MM.1S (cell line): Measurements from ENCODE around the gene UBAC1.

Experiments used
- CTCF ChIP-seq: fragments of 300-600 bp; sonication (generic); IDR thresholded peaks from 2 replicates; pipeline ENCODE4 v1.5.1; 2016; ENCODE audit warnings: antibody characterized with exemption, low read length, mixed read lengths
- EZH2 ChIP-seq: fragments of 300-600 bp; sonication (generic); optimal IDR thresholded peaks from 2 replicates; pipeline ENCODE3; 2017; ENCODE audit warnings: low read depth, mild to moderate bottlenecking, antibody characterized with exemption, low read length, mixed read lengths
- EZH2phosphoT487 ChIP-seq: fragments of 300-600 bp; sonication (generic); IDR thresholded peaks from 2 replicates; pipeline ENCODE4 v1.6.1; 2018; ENCODE audit warnings: antibody characterized with exemption, low read length

- TF ChIP-seq CTCF (no peak), EZH2 (no peak), EZH2phosphoT487 (no peak)
Measured at GRCh38 chr9:135995816-135996215, 34.6 kb upstream of the UBAC1 start.
